G401.6 (cell line): Measurements from ENCODE around the gene GNAS.

ENCODE experiments used
- FAIRE-seq: peaks from 2 replicates; lab custom pipeline; 2012; peaks lifted over from hg19 to GRCh38; lab: Jason Lieb, UNC

Gene GNAS

DNA sequence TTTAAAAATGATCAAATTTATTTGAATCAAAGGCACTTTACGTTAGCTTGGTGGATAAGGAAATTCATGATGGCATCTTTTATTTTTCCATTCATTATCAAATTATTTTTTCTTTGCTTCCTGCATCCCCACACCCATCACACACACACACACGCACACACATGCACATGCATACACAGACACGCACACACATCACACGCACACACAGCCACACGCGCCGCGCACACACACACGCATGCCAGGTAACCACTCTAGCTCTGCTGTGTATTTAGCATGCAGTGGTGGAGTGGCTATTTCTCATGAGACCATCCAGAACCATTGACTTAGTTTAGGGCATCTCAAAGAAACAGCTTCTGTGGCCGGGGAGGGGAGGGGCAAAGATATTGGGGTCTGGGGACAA is 47.0 kb downstream of the GNAS start:
- FAIRE-seq, result no peak

DNA sequence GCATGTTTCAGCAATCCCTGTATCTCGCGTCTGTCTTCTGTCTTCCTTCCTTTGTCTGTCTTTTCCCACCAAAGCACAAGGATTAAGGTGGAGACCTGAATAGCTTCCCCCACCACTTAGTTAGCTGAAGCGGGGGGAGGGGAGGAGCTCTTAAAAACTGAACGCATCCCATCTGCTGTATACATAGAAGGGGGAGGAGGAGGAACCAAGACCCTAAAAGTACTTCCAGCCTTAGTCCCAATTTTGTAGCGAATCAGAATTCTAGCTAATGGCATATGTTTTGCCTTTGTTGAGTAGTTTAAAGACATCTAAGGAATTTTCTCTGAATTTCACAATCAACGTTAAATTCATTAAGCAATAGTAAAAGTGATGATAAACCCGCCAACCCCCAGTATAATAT is 47.9 kb downstream of the GNAS start:
- FAIRE-seq, result no peak

DNA sequence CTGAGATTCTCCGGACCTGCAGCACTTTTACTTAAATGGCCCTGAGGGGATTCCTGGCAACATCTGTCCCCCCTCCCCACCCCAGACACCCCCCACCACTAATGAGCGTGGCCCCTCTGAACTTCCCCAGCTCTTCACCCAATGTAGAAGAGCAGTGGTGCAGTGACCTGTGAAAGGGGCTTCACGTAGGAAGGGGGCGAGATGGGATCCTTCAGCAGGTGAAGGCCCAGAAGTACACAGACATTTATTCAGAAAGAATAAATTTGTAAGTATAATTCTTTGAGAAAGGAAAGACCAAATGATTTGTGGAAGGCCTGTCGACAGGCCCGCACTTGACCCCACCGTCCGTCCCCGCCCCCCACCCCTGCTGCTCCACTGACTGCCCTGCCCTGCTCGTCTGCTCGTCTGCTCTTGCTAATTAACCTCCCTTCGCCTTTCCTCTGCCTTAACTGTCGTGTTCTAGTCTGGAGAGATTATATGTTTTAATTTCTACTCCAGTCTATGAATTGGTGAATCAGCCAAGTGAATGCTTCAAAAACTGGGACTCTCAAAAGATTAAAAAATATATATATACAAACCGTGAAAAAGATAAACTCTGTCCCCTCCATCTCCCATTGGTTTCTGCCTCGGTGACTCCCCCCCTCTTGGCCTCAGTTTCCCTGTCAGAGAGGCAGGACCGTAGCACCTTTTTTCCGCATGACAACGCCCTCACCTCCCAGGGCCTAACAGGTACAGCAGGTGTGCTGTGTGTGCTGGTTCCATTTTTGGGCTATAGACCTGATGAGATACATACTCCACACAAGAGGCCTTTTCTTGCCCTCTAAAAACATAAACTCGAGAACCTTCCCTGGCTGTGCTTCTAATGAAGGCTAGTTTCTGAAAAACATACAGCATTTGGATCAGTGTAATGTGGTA is 49.2 kb downstream of the GNAS start:
- no peak for FAIRE-seq

DNA sequence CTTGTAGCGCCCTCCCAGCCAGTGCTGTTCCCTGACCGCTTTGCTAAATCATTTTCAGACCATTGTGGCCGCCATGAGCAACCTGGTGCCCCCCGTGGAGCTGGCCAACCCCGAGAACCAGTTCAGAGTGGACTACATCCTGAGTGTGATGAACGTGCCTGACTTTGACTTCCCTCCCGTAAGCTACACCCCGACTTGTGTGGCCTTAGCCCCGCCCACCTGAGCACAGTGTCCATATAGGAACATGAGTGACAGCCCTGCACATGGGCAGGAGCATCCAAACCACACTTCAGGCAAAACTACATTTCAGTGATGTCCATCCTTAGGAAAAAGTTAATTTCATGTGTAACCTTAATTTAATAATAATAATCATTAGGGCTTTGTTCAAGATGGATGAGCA is 51.1 kb downstream of the GNAS start:
- FAIRE-seq, result no peak

DNA sequence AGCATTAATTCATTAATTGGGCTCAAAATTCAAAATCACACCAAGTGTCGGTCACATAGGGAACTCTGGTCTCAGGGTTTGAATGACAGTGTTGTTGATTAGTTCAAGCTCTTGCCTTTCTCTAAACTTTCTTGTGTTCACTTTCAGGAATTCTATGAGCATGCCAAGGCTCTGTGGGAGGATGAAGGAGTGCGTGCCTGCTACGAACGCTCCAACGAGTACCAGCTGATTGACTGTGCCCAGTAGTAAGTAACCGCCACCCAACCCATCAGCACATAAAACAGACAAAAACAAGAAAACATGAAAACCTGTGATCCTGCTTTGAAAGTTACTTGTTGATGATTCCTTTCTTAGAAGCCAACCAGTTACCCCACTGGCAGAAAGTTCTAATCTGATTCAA is 52.7 kb downstream of the GNAS start:
- FAIRE-seq, result no peak

DNA sequence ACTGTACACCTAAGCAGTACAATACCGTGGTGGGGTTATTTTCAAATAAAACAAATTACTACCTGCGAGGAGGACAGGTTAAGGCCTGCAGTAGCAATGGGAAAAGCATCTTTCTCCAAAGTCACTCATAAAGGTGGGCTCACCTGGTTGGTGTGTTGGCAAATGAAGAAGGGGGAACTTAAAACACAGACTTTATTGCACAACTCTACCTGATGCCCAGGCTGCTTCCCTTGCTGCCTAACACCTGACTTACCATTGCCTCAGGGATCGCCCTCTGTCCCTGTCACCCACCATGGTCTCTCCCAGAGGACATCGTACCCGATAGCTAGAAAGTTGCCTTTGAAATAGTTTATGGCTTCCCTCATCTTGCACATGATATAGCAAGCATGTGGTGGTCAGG is 53.6 kb downstream of the GNAS start:
- FAIRE-seq, result no peak

DNA sequence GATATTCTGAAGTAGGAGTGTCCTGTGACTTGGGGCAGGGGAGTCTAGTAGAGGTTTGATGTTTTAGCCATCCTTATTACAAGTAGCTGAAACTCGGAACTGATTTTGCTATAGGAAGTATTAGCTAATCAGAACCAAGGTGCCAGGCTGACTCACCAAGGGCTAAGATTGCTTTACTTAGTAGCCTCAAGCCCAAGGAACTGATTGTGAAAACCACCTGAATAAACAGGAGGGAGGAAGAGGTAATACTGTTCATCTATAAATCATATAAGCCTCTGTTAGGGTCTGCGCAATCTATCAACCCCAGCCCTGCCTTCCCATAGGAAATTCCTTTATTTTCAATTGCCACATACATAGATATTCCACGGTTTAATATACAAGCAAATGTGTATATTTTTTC is 54.4 kb downstream of the GNAS start:
- FAIRE-seq, result no peak

DNA sequence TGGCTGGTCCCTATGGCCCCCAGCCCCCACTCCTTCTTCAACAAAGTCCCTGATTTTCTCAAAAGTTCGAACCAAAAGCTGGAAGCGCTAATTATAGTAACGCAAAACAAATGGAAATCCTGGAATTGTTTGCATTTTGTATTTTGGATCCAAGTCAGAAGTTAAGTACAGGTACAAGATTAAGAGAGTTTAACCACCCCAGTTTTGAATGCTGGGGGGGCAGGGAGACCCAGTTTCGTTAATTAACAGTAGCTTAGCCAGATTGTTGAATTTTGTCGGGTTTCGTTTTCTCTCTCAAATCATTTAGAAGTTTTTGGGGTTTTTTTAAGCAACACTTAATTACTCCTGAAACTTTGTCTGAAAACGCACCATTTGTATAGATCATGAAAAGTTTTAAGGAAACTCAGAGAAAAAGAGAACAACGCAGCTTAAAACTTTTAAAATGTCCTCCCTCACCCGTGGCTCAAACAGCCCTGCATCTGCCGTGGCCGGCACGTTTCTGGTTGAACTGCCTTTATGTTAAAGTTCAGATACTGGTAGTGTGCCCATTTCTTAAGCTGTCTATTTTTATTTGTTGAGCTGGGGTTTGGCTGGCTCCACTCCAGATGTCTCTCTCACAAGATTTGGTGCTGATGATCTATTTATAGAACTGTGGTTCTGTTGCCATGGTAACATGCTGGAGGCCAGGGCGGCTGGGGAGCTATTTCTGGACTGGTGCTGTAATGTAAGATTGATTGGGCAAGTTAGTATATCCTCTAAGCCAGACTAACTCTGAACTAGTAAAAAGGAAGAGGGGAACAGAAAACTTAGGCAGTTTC is 55.0 kb downstream of the GNAS start:
- no peak for FAIRE-seq

DNA sequence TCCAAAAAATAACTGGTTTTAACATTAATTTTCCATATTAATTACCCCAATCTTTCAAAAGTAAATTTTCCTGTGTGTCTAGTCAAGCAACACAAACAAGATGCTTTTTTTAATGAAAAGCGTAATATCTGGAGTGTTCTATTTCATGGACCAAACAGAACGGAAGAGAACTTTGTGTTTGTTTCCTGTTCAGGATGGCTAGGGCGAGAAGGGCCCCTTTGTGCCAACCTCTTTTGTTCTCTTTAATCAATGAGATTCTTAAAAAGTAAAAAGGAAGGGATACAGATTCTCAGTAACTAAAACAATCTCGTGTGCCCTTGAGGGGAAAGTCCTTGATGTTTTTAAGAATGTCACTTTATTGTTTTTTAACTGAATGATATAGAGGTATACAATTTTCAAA is 55.7 kb downstream of the GNAS start:
- no peak for FAIRE-seq

DNA sequence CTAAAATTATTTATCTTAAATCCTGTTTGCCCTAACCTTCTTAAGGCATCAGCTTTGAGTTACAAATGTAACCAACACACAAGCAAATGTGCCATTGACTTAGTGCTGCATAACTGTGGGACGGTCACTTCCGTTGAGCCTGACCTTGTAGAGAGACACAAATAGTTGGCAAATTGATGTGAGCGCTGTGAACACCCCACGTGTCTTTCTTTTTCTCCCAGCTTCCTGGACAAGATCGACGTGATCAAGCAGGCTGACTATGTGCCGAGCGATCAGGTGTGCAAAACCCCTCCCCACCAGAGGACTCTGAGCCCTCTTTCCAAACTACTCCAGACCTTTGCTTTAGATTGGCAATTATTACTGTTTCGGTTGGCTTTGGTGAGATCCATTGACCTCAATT is 56.4 kb downstream of the GNAS start:
- FAIRE-seq, result no peak

DNA sequence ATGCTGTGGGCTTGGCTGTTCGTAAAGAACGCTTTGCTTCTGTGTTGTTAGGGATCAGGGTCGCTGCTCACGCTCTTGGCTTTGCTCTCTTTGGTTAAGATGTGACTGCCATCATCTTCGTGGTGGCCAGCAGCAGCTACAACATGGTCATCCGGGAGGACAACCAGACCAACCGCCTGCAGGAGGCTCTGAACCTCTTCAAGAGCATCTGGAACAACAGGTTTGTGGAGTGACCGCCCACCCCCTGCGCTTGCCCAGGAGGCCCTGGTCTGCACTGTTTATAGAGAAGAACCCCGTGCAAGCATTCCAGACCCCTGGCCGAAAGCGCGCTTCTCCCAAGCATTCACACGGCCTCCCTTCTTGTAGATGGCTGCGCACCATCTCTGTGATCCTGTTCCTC is 57.1 kb downstream of the GNAS start:
- FAIRE-seq, result no peak

DNA sequence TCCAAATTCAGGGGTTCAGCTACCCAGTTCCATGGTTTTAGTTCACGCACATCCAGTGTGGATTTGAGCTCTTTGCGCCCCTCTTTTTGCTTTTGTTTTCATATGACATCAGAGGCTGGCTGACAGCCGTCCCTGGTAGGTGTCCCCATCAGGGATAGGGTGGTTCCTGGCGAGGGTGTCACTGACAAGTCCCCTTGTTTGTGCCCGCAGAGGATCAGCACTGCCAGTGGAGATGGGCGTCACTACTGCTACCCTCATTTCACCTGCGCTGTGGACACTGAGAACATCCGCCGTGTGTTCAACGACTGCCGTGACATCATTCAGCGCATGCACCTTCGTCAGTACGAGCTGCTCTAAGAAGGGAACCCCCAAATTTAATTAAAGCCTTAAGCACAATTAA is 58.0 kb downstream of the GNAS start:
- FAIRE-seq, result no peak

DNA sequence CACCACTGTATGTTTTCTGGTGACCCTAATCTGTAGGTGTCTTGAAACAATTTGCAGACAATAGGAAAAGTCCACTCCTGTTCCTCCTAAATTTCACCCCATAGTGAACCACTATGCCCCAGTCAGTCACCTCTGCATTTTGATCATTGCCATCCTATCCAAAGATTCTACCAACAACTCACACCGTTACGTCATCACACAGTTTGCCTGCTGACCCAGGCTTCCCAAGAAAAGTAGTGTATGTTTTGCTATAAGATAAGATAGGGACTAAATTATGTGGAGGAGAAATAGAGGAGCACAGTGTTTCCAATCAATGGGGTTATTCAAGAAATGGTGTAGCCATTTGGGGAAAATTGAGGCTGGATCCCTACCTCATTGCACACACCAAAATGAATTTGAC is 58.8 kb downstream of the GNAS start:
- FAIRE-seq, result no peak

DNA sequence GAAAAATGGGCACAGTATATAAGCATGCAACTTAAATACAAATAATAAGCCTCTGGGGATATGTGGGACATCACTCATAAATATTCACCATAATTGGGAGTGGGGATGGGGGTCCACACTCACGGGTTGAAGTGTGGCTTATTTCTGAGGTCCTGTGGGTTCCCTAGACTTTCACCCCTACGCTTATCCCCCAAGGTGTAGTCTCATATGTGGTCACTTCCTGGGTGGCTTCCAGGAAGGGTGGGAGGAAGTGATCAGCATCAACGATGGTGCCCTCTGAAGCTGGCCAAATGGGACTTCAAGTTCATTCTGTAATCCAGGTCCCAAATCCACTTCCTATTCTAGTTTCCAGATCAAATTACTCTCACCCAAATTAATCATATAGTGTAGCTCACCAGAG is 59.5 kb downstream of the GNAS start:
- no peak for FAIRE-seq

DNA sequence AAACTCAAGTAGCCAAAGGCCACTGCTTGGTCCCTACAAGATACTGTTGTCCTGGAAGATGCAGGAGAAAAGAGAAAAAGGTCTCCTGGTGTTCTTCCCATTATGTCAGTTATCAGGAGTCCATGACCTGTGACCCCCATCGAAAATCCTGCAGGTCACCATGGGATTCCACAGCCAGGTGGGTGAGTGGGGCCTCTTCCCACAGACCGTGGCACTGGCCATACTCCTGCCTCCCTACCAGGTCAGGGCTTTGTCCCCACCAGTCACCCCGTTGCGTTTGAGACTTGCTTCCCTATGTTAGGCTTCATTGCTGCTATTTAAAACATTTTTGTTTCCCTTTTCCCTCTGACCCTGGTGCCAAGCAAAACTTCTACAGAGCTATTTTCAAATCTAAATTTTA is 60.6 kb downstream of the GNAS start:
- FAIRE-seq, result no peak

DNA sequence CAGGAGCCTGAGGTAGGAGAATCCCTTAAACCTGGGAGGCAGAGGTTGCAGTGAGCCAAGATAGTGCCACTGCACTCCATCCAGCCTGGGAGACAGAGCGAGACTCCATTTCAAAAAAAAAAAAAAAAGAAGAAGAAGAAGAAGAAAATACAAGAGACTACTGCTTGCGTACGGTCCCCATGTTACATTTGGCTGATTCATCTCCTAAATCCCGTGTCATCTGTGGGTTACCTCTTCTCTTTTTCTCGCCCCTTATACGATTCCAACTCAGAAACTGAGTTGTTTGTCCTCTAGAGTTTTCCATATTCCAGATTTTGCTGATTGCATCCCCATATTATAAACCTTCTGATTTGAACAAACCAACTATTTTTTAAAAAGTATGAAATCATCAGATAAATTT is 66.1 kb downstream of the GNAS start:
- no peak for FAIRE-seq

DNA sequence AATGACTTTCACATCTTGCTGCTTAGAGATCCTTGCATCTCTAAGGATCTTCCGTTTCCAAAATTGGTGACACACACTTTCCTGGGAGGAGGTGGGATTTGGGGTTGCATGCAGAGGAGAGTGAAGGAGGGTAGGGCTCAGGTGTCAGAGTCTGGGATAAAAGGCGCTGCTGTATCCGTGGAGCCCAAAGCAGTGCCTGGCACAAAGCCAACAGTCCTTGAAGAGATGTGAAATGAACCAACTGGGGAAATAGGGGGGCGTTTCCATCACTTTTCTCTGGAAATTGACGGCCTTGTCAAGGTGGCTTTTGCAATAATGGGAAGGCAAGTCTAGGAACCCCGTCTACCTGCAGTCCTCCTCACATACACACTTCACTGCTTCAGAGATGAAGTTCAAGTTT is 69.0 kb downstream of the GNAS start:
- FAIRE-seq, result no peak

DNA sequence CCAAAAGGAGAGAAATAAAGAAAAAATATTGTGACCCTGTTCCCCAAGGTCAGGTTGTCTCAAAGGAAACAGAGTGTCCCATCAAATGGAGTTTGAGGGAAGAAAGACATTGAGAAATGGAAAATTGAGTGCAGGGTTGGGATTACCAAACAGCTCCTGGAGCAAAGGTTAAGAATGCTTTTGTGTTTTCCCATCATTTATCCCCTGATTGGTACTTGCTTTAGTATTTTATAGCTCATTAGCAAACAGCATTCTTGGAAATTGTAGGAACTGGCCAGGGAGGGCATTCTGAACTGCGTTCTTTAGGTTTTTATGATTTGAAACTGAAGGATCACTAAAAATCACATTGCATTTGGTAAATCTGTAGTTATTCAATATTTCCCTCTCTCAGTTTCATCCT is 69.5 kb downstream of the GNAS start:
- FAIRE-seq, result no peak

DNA sequence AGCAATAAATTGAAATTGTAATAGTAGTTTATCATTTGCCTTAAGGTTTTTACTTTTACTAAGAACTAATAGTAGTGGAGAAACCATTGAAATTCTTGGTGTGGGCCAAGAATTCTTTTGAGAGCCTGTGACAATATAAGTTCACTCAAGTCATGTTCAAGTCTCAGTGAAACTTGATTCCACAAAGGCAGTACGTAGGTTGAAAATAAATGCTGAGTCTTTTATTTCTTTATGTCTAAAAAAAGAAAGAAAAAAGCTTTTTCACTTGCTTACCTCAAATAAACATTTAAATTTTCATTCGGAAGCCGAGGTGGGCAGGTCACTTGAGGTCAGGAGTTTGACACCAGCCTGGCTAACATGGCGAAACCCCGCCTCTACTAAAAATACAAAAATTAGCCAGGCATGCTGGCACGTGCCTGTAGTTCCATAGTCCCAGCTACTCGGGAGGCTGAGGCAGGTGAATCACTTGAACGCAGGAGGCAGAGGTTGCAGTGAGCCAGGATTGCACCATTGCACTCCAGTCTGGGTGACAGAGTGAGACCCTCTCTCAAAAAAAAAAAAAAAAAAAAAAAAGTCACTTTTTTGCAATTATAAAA is 70.7 kb downstream of the GNAS start:
- FAIRE-seq, result no peak

DNA sequence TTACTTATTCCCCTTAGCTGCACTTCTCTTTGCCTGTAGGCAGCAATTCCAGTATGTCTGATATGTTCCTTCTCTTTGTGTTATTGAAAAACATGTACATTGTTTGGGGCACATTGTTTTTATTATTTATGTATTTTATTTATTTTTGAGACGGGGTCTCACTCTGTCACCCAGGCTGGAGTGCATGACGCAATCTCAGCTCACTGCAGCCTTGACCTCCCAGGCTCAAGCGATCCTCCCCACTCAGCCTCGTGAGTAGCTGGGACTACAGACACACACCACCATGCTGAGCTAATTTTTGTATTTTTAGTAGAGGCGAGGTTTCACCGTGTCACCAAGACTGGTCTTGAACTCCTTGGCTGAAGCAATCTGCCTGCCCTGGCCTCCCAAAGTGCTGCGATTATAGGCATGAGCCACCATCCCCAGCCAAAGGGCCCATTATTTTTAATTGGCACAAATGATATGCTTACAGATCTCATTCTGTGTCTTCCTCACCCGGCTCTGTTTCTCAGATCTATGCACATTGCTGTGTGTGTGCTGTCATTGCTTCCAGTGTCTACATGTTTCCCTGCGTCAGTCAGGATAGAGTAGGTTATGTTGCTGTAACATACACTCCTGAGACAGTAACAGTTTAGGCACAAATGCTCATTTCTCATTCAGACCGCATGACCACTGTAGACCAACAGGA is 74.4 kb downstream of the GNAS start:
- no peak for FAIRE-seq

DNA sequence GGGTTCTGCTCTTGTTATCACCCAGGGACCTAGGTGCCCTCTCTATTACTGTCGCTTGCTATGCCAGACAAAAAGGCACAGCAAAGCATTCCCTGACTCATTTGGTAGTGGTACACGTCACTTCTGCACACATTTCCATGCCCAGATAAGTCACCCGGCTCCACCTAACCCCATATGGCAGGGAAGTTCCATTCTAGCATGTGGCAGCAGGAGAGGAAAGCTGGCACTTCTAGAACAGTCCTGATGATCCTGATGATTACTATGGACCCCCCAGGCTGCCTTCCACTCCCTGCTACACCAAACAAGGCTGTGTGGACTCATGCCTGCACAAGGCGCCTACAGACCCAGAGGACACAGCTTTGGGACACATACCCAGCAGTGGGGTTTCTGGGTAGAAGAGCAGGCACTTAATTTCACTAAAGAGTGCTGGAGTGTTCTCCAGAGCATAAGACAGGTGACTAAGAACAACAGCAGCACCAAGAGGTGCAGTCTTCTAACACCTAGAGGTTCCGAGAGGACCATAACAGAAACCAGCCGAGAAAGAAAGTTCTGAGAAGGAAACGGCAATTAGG is 75.1 kb downstream of the GNAS start:
- no peak for FAIRE-seq

DNA sequence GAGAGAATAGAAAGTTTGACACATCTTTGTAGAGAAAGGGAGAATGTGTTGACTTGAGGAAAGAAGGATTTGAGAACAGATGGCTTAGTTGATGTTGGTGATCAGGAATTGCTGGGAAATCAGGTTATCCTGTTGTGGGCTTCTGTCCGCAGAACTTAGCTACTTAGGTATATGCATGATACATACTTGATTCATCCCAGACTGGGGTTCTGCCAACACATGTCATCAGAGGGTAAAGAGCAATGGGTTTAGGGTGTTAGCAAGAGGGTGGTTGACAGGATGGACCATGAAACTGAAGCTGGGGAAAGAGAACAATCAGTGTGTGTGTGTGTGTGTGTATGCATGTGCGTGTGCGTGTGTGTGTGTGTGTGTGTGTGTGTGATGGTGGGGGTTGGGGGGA is 78.0 kb downstream of the GNAS start:
- FAIRE-seq, result no peak
